HTR-8/SVneo (cell line): ENCODE measurements around the gene PCNT.

Source experiments
- DNase-seq: peaks from one replicate; pipeline ENCODE4 v3.0.0; 2011; ENCODE audit warnings: low spot score, mixed read lengths; ENCODE audit not compliant: insufficient read length
- FAIRE-seq: peaks from 2 replicates; lab custom pipeline; 2011; peaks lifted over from hg19 to GRCh38; lab: Jason Lieb, UNC

PCNT gene

GRCh38 chr21:46323710-46324389 is at the start of gene PCNT, which contains the start of gene C21orf58:
PCNT (plus strand) TSS chr21:46324156; CDS start chr21:46324229, 73 bp downstream.
C21orf58 (minus strand) TSS chr21:46323870; CDS start chr21:46322738, 1,132 bp downstream.
- peak; percentile 97 for DNase-seq
- FAIRE-seq = peak; percentile 95

- FAIRE-seq = no peak
- DNase-seq = no peak
Observed at GRCh38 chr21:46274797-46275390, 49.1 kb upstream of the PCNT start.

GRCh38 chr21:46284077-46284644 is 39.8 kb upstream of the PCNT start:
- FAIRE-seq (no peak), DNase-seq (no peak)

GRCh38 chr21:46284733-46285132 is 39.2 kb upstream of the PCNT start:
- no peak for FAIRE-seq

GRCh38 chr21:46285206-46285661 is 38.7 kb upstream of the PCNT start, which contains the start of gene MCM3AP:
MCM3AP (minus strand) TSS chr21:46285611; CDS start chr21:46285286, 325 bp downstream.
- DNase-seq = no peak
- FAIRE-seq = no peak

More at GRCh38 chr21:46284733-46285132, 39.2 kb upstream of the PCNT start:
- DNase-seq = no peak

- DNase-seq = peak; percentile 91
- FAIRE-seq = peak; percentile 72
Observed at GRCh38 chr21:46285761-46286647, 38.0 kb upstream of the PCNT start, which contains the start of gene YBEY. YBEY (plus strand) TSS chr21:46286342; CDS start chr21:46286914, 572 bp downstream.

GRCh38 chr21:46286648-46287002 is 37.3 kb upstream of the PCNT start:
- FAIRE-seq = no peak
- no peak for DNase-seq

- no peak for DNase-seq
- FAIRE-seq = no peak
Observed at GRCh38 chr21:46287541-46287940, 36.4 kb upstream of the PCNT start.

GRCh38 chr21:46289655-46290179 is 34.2 kb upstream of the PCNT start:
- FAIRE-seq (peak; percentile 88), DNase-seq (no peak)

- no peak for FAIRE-seq
- DNase-seq = no peak
Observed at GRCh38 chr21:46291561-46291960, 32.4 kb upstream of the PCNT start.

- DNase-seq = no peak
- no peak for FAIRE-seq
Observed at GRCh38 chr21:46294647-46295176, 29.2 kb upstream of the PCNT start.

- DNase-seq = no peak
Observed at GRCh38 chr21:46295177-46295770, 28.7 kb upstream of the PCNT start.

GRCh38 chr21:46295996-46296752 is 27.8 kb upstream of the PCNT start:
- FAIRE-seq = no peak
- no peak for DNase-seq

More at GRCh38 chr21:46295177-46295770, 28.7 kb upstream of the PCNT start:
- no peak for FAIRE-seq

GRCh38 chr21:46297338-46298271 is 26.4 kb upstream of the PCNT start:
- no peak for FAIRE-seq
- no peak for DNase-seq

- FAIRE-seq = no peak
- DNase-seq = no peak
Observed at GRCh38 chr21:46299167-46299566, 24.8 kb upstream of the PCNT start.

- DNase-seq (no peak), FAIRE-seq (no peak)
Observed at GRCh38 chr21:46301759-46302158, 22.2 kb upstream of the PCNT start.

GRCh38 chr21:46304437-46304836 is 19.5 kb upstream of the PCNT start:
- no peak for FAIRE-seq

More at GRCh38 chr21:46304437-46304836, 19.5 kb upstream of the PCNT start:
- no peak for DNase-seq
